Esophagus muscularis mucosa (tissue), 4 donors: ENCODE results near the gene OPA3. TPM values are rescaled to one million over a fixed set of nuclear protein-coding genes. Genes with fewer than 3 reads are reported as not detected.
"Not testable (repeated sequence)": the region's sequence is repeated elsewhere in the genome, so short reads cannot be mapped to it uniquely, and the experiment has no call there.

Source experiments
- DNase-seq: peaks from one replicate; pipeline ENCODE4 v3.0.0-alpha.2; 2017; ENCODE audit errors: extremely low spot score
- H3K27ac ChIP-seq, 4 donors: fragments of 200-600 bp; sonication (generic); replicated peaks in 1 of 4; 1 replicate in 3 of 4; 2 replicates in 1 of 4; pipeline ENCODE4 v1.5.1; 2016 to 2019; ENCODE audit warnings: mild to moderate bottlenecking in 1 of 4
- H3K27me3 ChIP-seq, 4 donors: fragments of 200-600 bp; sonication (generic); one replicate each; pipeline versions ENCODE4 v1.5.1 to v1.6.0; 2016 to 2019
- H3K36me3 ChIP-seq, 4 donors: fragments of 200-600 bp; sonication (generic); one replicate each; pipeline ENCODE4 v1.5.1; 2016 to 2019
- H3K4me1 ChIP-seq, 4 donors: fragments of 200-600 bp; sonication (generic); one replicate each; pipeline ENCODE4 v1.5.1; 2016 to 2019
- H3K4me3 ChIP-seq, 4 donors: fragments of 200-600 bp; sonication (generic); 1 replicate in 2 of 4; 2 replicates in 2 of 4; pipeline ENCODE4 v1.5.1; 2016 to 2019; ENCODE audit warnings: mild to moderate bottlenecking in 4 of 4, moderate library complexity in 1 of 4
- H3K9me3 ChIP-seq, 4 donors: fragments of 200-600 bp; sonication (generic); 1 replicate in 3 of 4; 2 replicates in 1 of 4; pipeline ENCODE4 v1.5.1; 2016 to 2019
- CTCF ChIP-seq, 3 experiments: fragments of 200-600 bp in 2 of 3; fragments of 450-650 bp in 1 of 3; sonication (generic) in 2 of 3; IDR thresholded peaks; one replicate each; pipeline ENCODE4 v1.5.1; 2017 to 2019; ENCODE audit warnings: antibody characterized with exemption in 3 of 3, mild to moderate bottlenecking in 2 of 3, moderate library complexity in 1 of 3
- EP300 ChIP-seq: sonication (generic); formaldehyde crosslinking; IDR thresholded peaks from one replicate; pipeline ENCODE4 v1.6.1; 2017; ENCODE audit warnings: antibody characterized with exemption
- POLR2A ChIP-seq: fragments of 450-650 bp; IDR thresholded peaks from one replicate; pipeline ENCODE4 v1.6.1; 2017; ENCODE audit warnings: antibody characterized with exemption, moderate library complexity, mild to moderate bottlenecking, low read depth
- POLR2AphosphoS5 ChIP-seq, 2 donors: sonication (generic); formaldehyde crosslinking; IDR thresholded peaks; one replicate each; pipeline ENCODE4 v1.6.1; 2017; ENCODE audit warnings: antibody characterized with exemption in 2 of 2
- WGBS: methylation state at CpG from one replicate; pipeline ENCODE4 v1.1.5; 2018; 5-methylcytosine and 5-hydroxymethylcytosine counted together
- intact Hi-C: fragments of 100-400 bp; cut with DNase I; formaldehyde crosslinking; loops from one replicate; pipeline ENCODE4 v1.15.1; 2023
- total RNA-seq, 4 donors: library from RNA; depleted of rRNA; stranded (reverse); fragments of >200 nt; gene quantifications; one replicate each; pipeline versions ENCODE4 v1.1.0 to v1.2.1, GENCODE V29; 2016

Gene OPA3
- total RNA-seq, 4 donors from 2014 or later, result 6.2 to 20.0 (median 13.8) TPM

DNA sequence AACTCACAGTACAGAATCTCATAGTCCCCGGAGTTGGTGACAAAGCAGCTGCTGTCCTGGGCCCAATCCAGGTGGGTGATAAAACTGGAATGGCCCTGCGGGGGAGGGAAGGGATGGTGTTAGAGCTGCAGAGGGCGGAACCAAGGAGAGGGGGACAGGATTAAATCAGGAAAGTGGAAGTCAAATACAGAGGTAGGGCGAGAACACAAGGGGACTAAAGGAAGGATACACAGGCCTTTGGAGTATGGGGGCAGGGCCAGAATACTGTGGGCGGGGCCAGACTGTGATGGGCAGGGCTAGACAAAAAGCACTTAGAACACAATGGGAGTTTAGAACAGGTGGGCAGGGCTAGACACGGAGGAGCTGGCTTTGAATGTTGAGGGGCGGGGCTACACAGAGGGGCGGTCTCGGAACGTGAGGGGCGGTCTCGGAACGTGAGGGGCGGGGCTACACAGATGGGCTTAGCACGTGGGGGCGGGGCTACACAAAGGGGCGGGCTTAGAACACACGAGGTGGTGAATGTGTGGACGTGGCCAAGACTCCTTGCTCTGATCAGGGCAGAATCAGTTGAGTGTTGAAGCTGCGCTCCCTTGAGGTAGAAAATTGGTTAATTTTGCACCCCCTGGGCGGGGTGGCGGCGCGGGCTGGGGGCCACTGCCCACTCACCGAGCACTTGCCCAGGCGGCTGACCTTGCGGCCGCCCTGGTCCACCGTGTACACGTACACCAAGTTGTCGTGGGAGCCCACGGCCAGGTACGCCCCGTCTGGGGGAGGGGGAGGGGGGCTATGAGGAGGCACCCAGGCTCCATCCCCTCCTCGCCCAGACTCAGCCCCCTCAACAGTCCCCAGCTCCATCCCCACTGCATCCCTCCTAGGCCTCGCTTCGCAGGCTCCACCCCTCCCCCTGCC, 31.4 kb upstream of the OPA3 start:
- H3K36me3 ChIP-seq, result peaks cover 11 to 78% (median 62%) of the 10 kb centered on the region in 4 donors
- TF ChIP-seq POLR2AphosphoS5 (IDR thresholded peaks at IDR 0.05) (no peak), POLR2A (no peak), CTCF (IDR thresholded peaks at IDR 0.05) (no peak)
- H3K27ac ChIP-seq, result peak overlapping the region in 1 of 4 donors; percentile 44
- peak; percentile 93 for DNase-seq
- no peaks in the 10 kb centered on the region for H3K9me3 ChIP-seq
- H3K4me3 ChIP-seq, result peak overlapping the region in 1 of 4 donors; percentile 22
- H3K4me1 ChIP-seq, result peaks cover 0 to 18% (median 9%) of the 10 kb centered on the region in 4 donors
- intact Hi-C loops, result no loop called here
- WGBS, result 25% methylated on average over 31 of the region's 37 CpGs
- H3K27me3 ChIP-seq, result no peaks in the 10 kb centered on the region

DNA sequence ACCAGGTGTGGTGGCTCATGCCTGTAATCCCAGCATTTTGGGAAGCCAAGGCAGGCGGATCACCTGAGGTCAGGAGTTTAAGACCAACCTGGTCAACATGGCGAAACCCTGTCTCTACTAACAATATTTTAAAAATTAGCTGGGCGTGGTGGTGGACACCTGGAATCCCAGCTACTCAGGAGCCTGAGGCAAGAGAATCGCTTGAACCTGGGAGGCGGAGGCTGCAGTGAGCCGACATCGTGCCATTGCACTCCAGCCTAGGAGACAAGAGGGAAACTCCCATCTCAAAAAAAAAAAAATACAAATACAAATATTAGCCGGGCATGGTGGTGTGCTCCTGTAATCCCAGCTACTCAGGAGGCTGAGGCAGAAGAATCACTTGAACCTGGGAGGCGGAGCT, 30.5 kb upstream of the OPA3 start:
- DNase-seq, H3K4me3 ChIP-seq, intact Hi-C loops, H3K9me3 ChIP-seq, H3K27me3 ChIP-seq: not testable (repeated sequence)
- peaks cover 11 to 81% (median 59%) of the 10 kb centered on the region in 4 donors for H3K36me3 ChIP-seq
- peak overlapping the region in 1 of 4 donors; percentile 59 for H3K27ac ChIP-seq
- WGBS, result 94% methylated on average over 9 of the region's 9 CpGs
- H3K4me1 ChIP-seq, result peaks cover 0 to 18% (median 9%) of the 10 kb centered on the region in 4 donors

DNA sequence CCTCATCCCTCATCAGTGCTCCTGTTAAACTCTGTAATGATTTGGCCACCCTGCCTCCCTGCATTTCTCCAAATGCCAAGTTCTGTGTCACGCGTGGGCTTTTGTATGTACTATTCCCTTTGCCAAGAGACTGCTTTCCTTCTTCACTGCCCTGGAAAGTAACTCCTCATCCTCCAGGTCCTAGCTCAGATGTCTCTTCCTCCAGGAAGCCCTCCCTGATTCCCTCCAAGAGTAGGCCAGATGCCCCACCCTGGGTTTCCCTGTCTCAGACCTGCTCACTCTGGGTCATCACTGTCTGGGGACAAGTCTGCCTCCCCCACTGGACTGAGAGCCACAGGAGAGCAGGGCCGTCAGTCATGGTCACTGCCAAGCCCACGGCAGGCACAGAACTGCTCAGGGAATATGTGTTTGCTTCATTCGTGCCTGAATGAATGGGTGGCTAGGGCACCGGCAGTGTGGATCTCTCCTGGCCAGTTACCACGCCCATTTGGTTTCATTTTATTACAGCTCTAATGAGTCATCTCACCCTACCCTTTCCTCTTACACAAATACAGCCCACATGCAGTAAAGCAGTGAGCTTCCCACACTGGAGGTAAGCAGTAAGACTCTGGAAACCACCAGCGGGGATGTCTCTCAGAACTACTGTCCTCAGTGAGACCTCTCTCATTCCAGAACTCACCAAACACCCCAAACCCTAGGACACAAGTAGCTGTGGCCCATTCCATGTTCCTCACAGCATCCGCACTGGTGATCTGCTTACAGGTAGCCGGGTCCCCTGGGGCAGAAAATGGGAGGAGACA, 29.5 kb upstream of the OPA3 start:
- Histone ChIP-seq H3K27me3 (no peaks in the 10 kb centered on the region), H3K9me3 (no peaks in the 10 kb centered on the region), H3K27ac (peak overlapping the region in 3 of 4 donors; percentile 38 to 59 (median 45)), H3K36me3 (peaks cover 8 to 80% (median 54%) of the 10 kb centered on the region in 4 donors), H3K4me3 (no peak overlapping the region), H3K4me1 (peaks cover 0 to 18% (median 9%) of the 10 kb centered on the region in 4 donors)
- WGBS, result 73% methylated on average over 8 of the region's 10 CpGs
- intact Hi-C loops, result no loop called here
- TF ChIP-seq POLR2AphosphoS5 (IDR thresholded peaks at IDR 0.05) (peak; percentile 12 to 55), EP300 (no peak)
- no peak for DNase-seq

GRCh38 chr19:45608948-45609347, 24.3 kb upstream of the OPA3 start:
- H3K27me3 ChIP-seq, result peaks cover 0 to 4% (median 0%) of the 10 kb centered on the region in 4 donors
- H3K4me1 ChIP-seq, result peaks cover 10 to 12% (median 12%) of the 10 kb centered on the region in 4 donors
- intact Hi-C loops, result no loop called here
- H3K27ac ChIP-seq, result no peak overlapping the region
- no peak overlapping the region for H3K4me3 ChIP-seq
- H3K9me3 ChIP-seq, result no peaks in the 10 kb centered on the region
- peaks cover 0 to 52% (median 35%) of the 10 kb centered on the region in 4 donors for H3K36me3 ChIP-seq
- TF ChIP-seq POLR2AphosphoS5 (IDR thresholded peaks at IDR 0.05) (no peak), POLR2A (no peak), CTCF (IDR thresholded peaks at IDR 0.05) (no peak), EP300 (no peak)
- WGBS, result 95% methylated on average over 6 of the region's 6 CpGs
- DNase-seq, result no peak

GRCh38 chr19:45607071-45608029, 22.7 kb upstream of the OPA3 start:
- H3K36me3 ChIP-seq, result peaks cover 0 to 36% (median 19%) of the 10 kb centered on the region in 4 donors
- no peaks in the 10 kb centered on the region for H3K9me3 ChIP-seq
- 22% methylated on average over 19 of the region's 28 CpGs for WGBS
- peak overlapping the region in 3 of 4 donors; percentile 27 to 49 (median 27) for H3K27ac ChIP-seq
- peak overlapping the region; percentile 20 to 51 (median 36) for H3K4me3 ChIP-seq
- no peak for DNase-seq
- TF ChIP-seq POLR2AphosphoS5 (IDR thresholded peaks at IDR 0.05) (peak; percentile 50 to 77), EP300 (no peak), CTCF (IDR thresholded peaks at IDR 0.05) (peak; percentile 88 to 97 (median 94))
- peaks cover 11 to 13% (median 12%) of the 10 kb centered on the region in 4 donors for H3K4me1 ChIP-seq
- H3K27me3 ChIP-seq, result peaks cover 0 to 18% (median 4%) of the 10 kb centered on the region in 4 donors
- intact Hi-C loops, result loop anchor here (1.0 kb wide), 1 partner anchor 35 kb away; no protein-coding TSS in a partner anchor
